H1 (cell line): ENCODE data around the gene DENND5B. TPM values are rescaled to one million over a fixed set of nuclear protein-coding genes. Genes with fewer than 3 reads are reported as not detected.

Experiments used
- CTCF ChIA-PET: fragments of 300-600 bp; sonication (Branson Sonifier 250); formaldehyde crosslinking; loops from one replicate; lab custom pipeline; 2021; ENCODE audit not compliant: partially characterized antibody; lab: Charles Lee
- POLR2A ChIA-PET: fragments of 300-600 bp; sonication (Branson Sonifier 250); formaldehyde crosslinking; loops from one replicate; lab custom pipeline; 2021; ENCODE audit warnings: inconsistent platforms; ENCODE audit not compliant: partially characterized antibody; lab: Charles Lee
- DNase-seq, 2 experiments: peaks; one replicate each; pipeline versions ENCODE4 v3.0.0 to v3.0.0-alpha.2; 2010 to 2022; ENCODE audit warnings: low spot score in 2 of 2, low read depth in 1 of 2, mixed read lengths in 1 of 2
- FAIRE-seq: peaks from 2 replicates; lab custom pipeline; 2011; peaks lifted over from hg19 to GRCh38; lab: Jason Lieb, UNC
- H2AFZ ChIP-seq: 2 replicates; pipeline ENCODE4 v1.8.1; 2012; ENCODE audit warnings: low read length, inconsistent platforms
- H2AK5ac ChIP-seq: 2 replicates; pipeline ENCODE4 v1.6.1; 2013; ENCODE audit warnings: low read depth, low read length
- H2BK120ac ChIP-seq: replicated peaks from 2 replicates; pipeline ENCODE3; 2013; ENCODE audit warnings: low read depth, low read length, inconsistent platforms
- H2BK12ac ChIP-seq: 2 replicates; pipeline ENCODE4 v1.6.1; 2013; ENCODE audit warnings: low read depth, low read length
- H2BK15ac ChIP-seq: 2 replicates; pipeline ENCODE4 v1.6.1; 2013; ENCODE audit warnings: low read length
- H2BK20ac ChIP-seq: 2 replicates; pipeline ENCODE4 v1.6.1; 2013; ENCODE audit warnings: low read length
- H2BK5ac ChIP-seq: 2 replicates; pipeline ENCODE4 v1.6.1; 2013; ENCODE audit warnings: low read depth, low read length
- H3K14ac ChIP-seq: 2 replicates; pipeline ENCODE4 v1.6.1; 2013; ENCODE audit warnings: inconsistent platforms; ENCODE audit not compliant: insufficient read length
- H3K18ac ChIP-seq: 2 replicates; pipeline ENCODE4 v1.6.1; 2013; ENCODE audit warnings: low read length; ENCODE audit errors: extremely low read depth
- H3K23ac ChIP-seq: 2 replicates; pipeline ENCODE4 v1.6.1; 2013; ENCODE audit warnings: inconsistent platforms; ENCODE audit not compliant: insufficient read length
- H3K23me2 ChIP-seq: 2 replicates; pipeline ENCODE4 v1.6.1; 2013; ENCODE audit warnings: low read depth, low read length
- H3K27ac ChIP-seq: 2 replicates; pipeline ENCODE4 v1.6.1; 2011; ENCODE audit warnings: low read depth, low read length, inconsistent platforms
- H3K27me3 ChIP-seq, 4 experiments: replicated peaks in 1 of 4; 1 replicate in 1 of 4; 2 replicates in 3 of 4; pipeline versions ENCODE4 v1.6.1 to v1.8.1; 2011 to 2013; ENCODE audit warnings: low read length in 3 of 4, mild to moderate bottlenecking in 3 of 4, inconsistent platforms in 2 of 4, mixed read lengths in 2 of 4, moderate library complexity in 1 of 4; ENCODE audit not compliant: control insufficient read depth in 3 of 4, insufficient read depth in 3 of 4; ENCODE audit errors: extremely low read depth in 1 of 4
- H3K36me3 ChIP-seq, 4 experiments: 2 replicates each; pipeline versions ENCODE4 v1.6.1 to v1.8.1; 2011 to 2013; ENCODE audit warnings: mild to moderate bottlenecking in 4 of 4, low read length in 3 of 4, moderate library complexity in 2 of 4, control low read depth in 1 of 4, inconsistent platforms in 1 of 4; ENCODE audit not compliant: insufficient read depth in 4 of 4, control insufficient read depth in 2 of 4
- H3K4ac ChIP-seq: replicated peaks from 2 replicates; pipeline ENCODE3; 2013; ENCODE audit warnings: low read length, low read depth, mixed read lengths, inconsistent platforms; ENCODE audit not compliant: insufficient read length
- H3K4me1 ChIP-seq, 4 experiments: replicated peaks in 1 of 4; 1 replicate in 1 of 4; 2 replicates in 3 of 4; pipeline versions ENCODE4 v1.6.1 to v1.8.1; 2011 to 2013; ENCODE audit warnings: low read length in 3 of 4, inconsistent platforms in 2 of 4, mixed read lengths in 1 of 4; ENCODE audit not compliant: insufficient read depth in 4 of 4, control insufficient read depth in 3 of 4
- H3K4me2 ChIP-seq, 2 experiments: 2 replicates each; pipeline versions ENCODE4 v1.6.1 to v1.8.1; 2011 to 2013; ENCODE audit warnings: low read depth in 2 of 2, low read length in 2 of 2, control low read depth in 1 of 2, inconsistent platforms in 1 of 2, mild to moderate bottlenecking in 1 of 2; ENCODE audit not compliant: insufficient read depth in 1 of 2
- H3K4me3 ChIP-seq, 4 experiments: fragments of 200-600, 300-600 bp in 1 of 4; sonication (generic), shearing (Covaris generic), sonication (Bioruptor Twin) in 1 of 4; 2 replicates each; pipeline versions ENCODE4 v1.5.1 to v1.8.1; 2011 to 2016; ENCODE audit warnings: low read length in 4 of 4, low read depth in 3 of 4, control low read depth in 2 of 4, inconsistent platforms in 2 of 4, mild to moderate bottlenecking in 2 of 4, mixed read lengths in 1 of 4, moderate library complexity in 1 of 4; ENCODE audit not compliant: insufficient read depth in 2 of 4; ENCODE audit errors: extremely low read depth in 1 of 4
- H3K56ac ChIP-seq: replicated peaks from 2 replicates; pipeline ENCODE3; 2013; ENCODE audit warnings: low read depth, mild to moderate bottlenecking, mixed read lengths, low read length, inconsistent platforms; ENCODE audit not compliant: insufficient read length
- H3K79me1 ChIP-seq: 2 replicates; pipeline ENCODE4 v1.6.1; 2013; ENCODE audit warnings: low read depth, low read length, control low read depth
- H3K79me2 ChIP-seq, 2 experiments: 2 replicates each; pipeline versions ENCODE4 v1.6.1 to v1.8.1; 2012 to 2013; ENCODE audit warnings: low read length in 2 of 2, mild to moderate bottlenecking in 2 of 2, inconsistent platforms in 1 of 2; ENCODE audit not compliant: insufficient read depth in 2 of 2, control insufficient read depth in 1 of 2
- H3K9ac ChIP-seq, 4 experiments: replicated peaks in 1 of 4; 1 replicate in 1 of 4; 2 replicates in 3 of 4; pipeline versions ENCODE4 v1.6.1 to v1.8.1; 2011 to 2013; ENCODE audit warnings: low read depth in 3 of 4, low read length in 3 of 4, control low read depth in 2 of 4, mild to moderate bottlenecking in 2 of 4, moderate library complexity in 2 of 4, inconsistent platforms in 1 of 4; ENCODE audit errors: extremely low read depth in 1 of 4
- H3K9me3 ChIP-seq, 2 experiments: 2 replicates each; pipeline versions ENCODE4 v1.6.1 to v1.8.1; 2012 to 2013; ENCODE audit warnings: mild to moderate bottlenecking in 2 of 2, moderate library complexity in 2 of 2, control low read depth in 1 of 2, inconsistent platforms in 1 of 2, low read depth in 1 of 2, low read length in 1 of 2, mixed read lengths in 1 of 2; ENCODE audit not compliant: insufficient read depth in 2 of 2
- H4K20me1 ChIP-seq, 2 experiments: replicated peaks in 1 of 2; 2 replicates each; pipeline versions ENCODE3 to v1.8.1; 2011 to 2013; ENCODE audit warnings: inconsistent platforms in 2 of 2, low read length in 2 of 2, mild to moderate bottlenecking in 1 of 2; ENCODE audit not compliant: insufficient read depth in 2 of 2, control insufficient read depth in 1 of 2
- H4K5ac ChIP-seq: 2 replicates; pipeline ENCODE4 v1.6.1; 2013; ENCODE audit warnings: low read length, low read depth, mixed read lengths, inconsistent platforms; ENCODE audit not compliant: insufficient read length
- H4K8ac ChIP-seq: 2 replicates; pipeline ENCODE4 v1.8.0; 2013; ENCODE audit warnings: mild to moderate bottlenecking, moderate library complexity, low read length, inconsistent platforms; ENCODE audit not compliant: insufficient read depth; ENCODE audit errors: extremely low read depth
- H4K91ac ChIP-seq: replicated peaks from 2 replicates; pipeline ENCODE3; 2013; ENCODE audit warnings: low read length, mixed read lengths, inconsistent platforms; ENCODE audit not compliant: insufficient read length
- TBP ChIP-seq: IDR thresholded peaks from 2 replicates; pipeline ENCODE4 v1.6.1; 2011; ENCODE audit warnings: low read depth, low read length, improper control_type of control experiment
- WGBS, 2 experiments: shearing (Covaris generic) in 1 of 2; methylation state at CpG; one replicate each; pipeline versions ENCODE4 v1.1.6 to v1.1.7; 2013 to 2015; ENCODE audit warnings: low lambda C conversion rate in 2 of 2, mixed read lengths in 2 of 2, inconsistent platforms in 1 of 2, low coverage in 1 of 2, missing lambda C conversion rate in 1 of 2; ENCODE audit not compliant: insufficient replicate concordance in 2 of 2, insufficient coverage in 1 of 2, insufficient read length in 1 of 2; ENCODE audit errors: extremely low coverage in 1 of 2, missing lambda C conversion rate in 1 of 2; 5-methylcytosine and 5-hydroxymethylcytosine counted together
- polyA plus RNA-seq, 7 experiments: library from polyadenylated mRNA; depleted of rRNA in 3 of 7; stranded (reverse) in 5 of 7; unstranded in 2 of 7; fragments of >200 nt in 5 of 7; fragments of 200-250 nt in 2 of 7; gene quantifications; 1 replicate in 5 of 7; 2 replicates in 1 of 7; 4 replicates in 1 of 7; pipeline versions ENCODE4 v1.2.1 to v1.2.3, GENCODE V29; 2011 to 2013; ENCODE audit warnings: missing spikeins in 2 of 7, mixed read lengths in 2 of 7
- total RNA-seq: library from RNA; stranded (reverse); fragmentation: NEBNext Ultra II Directional; extraction: Animal tissue kit (Norgen Biotek cat#: 25700); gene quantifications from 2 replicates; pipeline ENCODE4 v1.2.1, GENCODE V29; 2021
- TF ChIP-seq, protein P1 (sequence below): IDR thresholded peaks from 2 replicates; pipeline ENCODE4 v1.6.1; 2012; ENCODE audit warnings: inconsistent platforms

DENND5B gene
- total and polyA plus RNA-seq, 2 of the 8 experiments (the other 6 are each of a cell fraction or from before 2014, with no cell fraction given), result 13.4 to 20.2 TPM

- whole genome bisulfite sequencing, 2 experiments, result 48% methylated on average over 8 of the region's 8 CpGs; no CpG with 5 or more reads in 1 of the 2 experiments
- H2BK15ac ChIP-seq, result 0 out of 2 replicates have a peak overlapping the region, but pooled peaks have one; percentile 12
- peak; percentile 24 for FAIRE-seq
- TF ChIP-seq, protein P1, sequence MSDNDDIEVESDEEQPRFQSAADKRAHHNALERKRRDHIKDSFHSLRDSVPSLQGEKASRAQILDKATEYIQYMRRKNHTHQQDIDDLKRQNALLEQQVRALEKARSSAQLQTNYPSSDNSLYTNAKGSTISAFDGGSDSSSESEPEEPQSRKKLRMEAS, result no peak
- no peak for TF ChIP-seq TBP
- peak overlapping the region; percentile 32 for H3K56ac ChIP-seq
- peak overlapping the region; percentile 53 for H4K5ac ChIP-seq
- POLR2A ChIA-PET, result interaction anchor here (0.6 to 17.5 kb wide), 15 partner anchors 8 to 205 kb away, joined by 3 to 474 read pairs (median 4); partner anchors contain the start of gene SINHCAF
- H3K18ac ChIP-seq, result peak overlapping the region; percentile 89
- H3K79me2 ChIP-seq, result peaks cover 0 to 2% of the 10 kb centered on the region in 2 experiments; a peak in 1 of 4 replicates
- peak overlapping the region in 3 of 4 experiments; percentile 22 to 53 (median 29); a peak in 4 of 7 replicates for H3K9ac ChIP-seq
- no peak overlapping the region for H2AFZ ChIP-seq
- H3K4me2 ChIP-seq, result peak overlapping the region; percentile 66 to 87
- no peaks in the 10 kb centered on the region for H3K36me3 ChIP-seq
- peak overlapping the region; percentile 99 for H2BK12ac ChIP-seq
- H4K20me1 ChIP-seq, result no peaks in the 10 kb centered on the region
- no peak overlapping the region for H3K14ac ChIP-seq
- peaks cover 14 to 24% (median 18%) of the 10 kb centered on the region in 4 experiments; a peak in 6 of 7 replicates for H3K4me1 ChIP-seq
- H3K27me3 ChIP-seq, result no peaks in the 10 kb centered on the region
- peak overlapping the region; percentile 4 for H3K4ac ChIP-seq
- H4K8ac ChIP-seq, result peak overlapping the region; percentile 82; the same call in 1 of the 2 replicates
- no peaks in the 10 kb centered on the region for H3K9me3 ChIP-seq
- peak in 1 of 2 experiments; percentile 56 for DNase-seq
- H3K27ac ChIP-seq, result peak overlapping the region; percentile 91
- CTCF ChIA-PET, result interaction anchor here (0.6 to 1.3 kb wide), 7 partner anchors 14 to 301 kb away, joined by 3 to 4 read pairs (median 3); no protein-coding TSS in a partner anchor
- no peaks in the 10 kb centered on the region for H3K79me1 ChIP-seq
- peak overlapping the region; percentile 99 for H2BK5ac ChIP-seq
- H2AK5ac ChIP-seq, result peak overlapping the region; percentile 94; the same call in 1 of the 2 replicates
- peak overlapping the region; percentile 17 for H4K91ac ChIP-seq
- H2BK120ac ChIP-seq, result peak overlapping the region; percentile 10
- H2BK20ac ChIP-seq, result peak overlapping the region; percentile 94
- peaks cover 5% of the 10 kb centered on the region for H3K23me2 ChIP-seq
- peak overlapping the region in 2 of 4 experiments; percentile 17 to 56; a peak in 3 of 8 replicates for H3K4me3 ChIP-seq
- no peak overlapping the region for H3K23ac ChIP-seq
Observed at GRCh38 chr12:31368666-31369361, 222.1 kb downstream of the DENND5B start.
